COR-L47 (cell line): Measurements from ENCODE around the gene SCLY.

Experiments used
- DNase-seq: peaks from one replicate; lab custom pipeline; 2025; lab: John Stamatoyannopoulos, UW

Gene SCLY

DNA sequence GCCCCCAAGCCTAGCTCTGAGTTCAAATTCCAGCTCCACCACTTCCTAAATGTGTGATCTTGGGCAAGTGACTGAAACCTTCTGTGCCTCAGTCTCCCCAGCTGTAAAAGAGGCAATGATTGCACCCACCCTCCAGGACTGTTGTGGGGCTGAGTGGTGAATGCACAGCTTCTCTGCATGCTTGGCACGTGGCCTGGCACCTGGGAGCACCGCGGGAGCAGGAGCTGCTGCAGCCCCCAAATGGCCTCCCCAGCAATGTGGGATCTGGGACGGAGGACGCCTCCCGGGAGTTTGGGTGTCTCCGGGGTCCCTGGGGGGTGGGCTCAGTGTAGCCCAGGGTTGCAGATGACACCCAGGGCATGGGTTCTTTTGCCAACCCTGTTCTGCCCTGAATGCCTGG lies 79.2 kb downstream of the SCLY start:
- DNase-seq: no peak

DNA sequence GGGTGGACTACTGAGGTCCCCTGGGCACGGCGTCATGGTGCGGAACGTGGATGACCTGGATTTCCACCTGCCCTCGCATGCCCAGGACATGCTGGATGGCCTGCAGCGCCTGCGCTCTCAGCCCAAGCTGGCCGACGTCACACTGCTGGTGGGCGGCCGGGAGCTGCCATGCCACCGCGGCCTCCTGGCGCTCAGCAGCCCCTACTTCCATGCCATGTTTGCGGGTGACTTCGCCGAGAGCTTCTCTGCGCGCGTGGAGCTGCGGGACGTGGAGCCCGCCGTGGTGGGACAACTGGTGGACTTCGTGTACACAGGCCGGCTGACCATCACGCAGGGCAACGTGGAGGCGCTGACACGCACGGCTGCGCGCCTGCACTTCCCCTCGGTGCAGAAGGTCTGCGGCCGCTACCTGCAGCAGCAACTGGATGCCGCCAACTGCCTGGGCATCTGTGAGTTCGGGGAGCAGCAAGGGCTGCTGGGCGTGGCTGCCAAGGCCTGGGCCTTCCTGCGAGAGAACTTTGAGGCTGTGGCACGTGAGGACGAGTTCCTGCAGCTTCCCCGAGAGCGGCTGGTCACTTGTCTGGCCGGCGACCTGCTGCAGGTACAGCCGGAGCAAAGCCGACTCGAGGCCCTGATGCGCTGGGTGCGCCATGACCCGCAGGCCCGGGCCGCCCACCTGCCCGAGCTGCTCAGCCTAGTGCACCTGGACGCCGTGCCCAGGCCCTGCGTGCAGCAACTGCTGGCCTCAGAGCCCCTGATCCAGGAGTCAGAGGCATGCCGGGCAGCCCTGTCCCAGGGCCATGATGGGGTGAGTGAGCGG lies 80.1 kb downstream of the SCLY start:
- DNase-seq: no peak

DNA sequence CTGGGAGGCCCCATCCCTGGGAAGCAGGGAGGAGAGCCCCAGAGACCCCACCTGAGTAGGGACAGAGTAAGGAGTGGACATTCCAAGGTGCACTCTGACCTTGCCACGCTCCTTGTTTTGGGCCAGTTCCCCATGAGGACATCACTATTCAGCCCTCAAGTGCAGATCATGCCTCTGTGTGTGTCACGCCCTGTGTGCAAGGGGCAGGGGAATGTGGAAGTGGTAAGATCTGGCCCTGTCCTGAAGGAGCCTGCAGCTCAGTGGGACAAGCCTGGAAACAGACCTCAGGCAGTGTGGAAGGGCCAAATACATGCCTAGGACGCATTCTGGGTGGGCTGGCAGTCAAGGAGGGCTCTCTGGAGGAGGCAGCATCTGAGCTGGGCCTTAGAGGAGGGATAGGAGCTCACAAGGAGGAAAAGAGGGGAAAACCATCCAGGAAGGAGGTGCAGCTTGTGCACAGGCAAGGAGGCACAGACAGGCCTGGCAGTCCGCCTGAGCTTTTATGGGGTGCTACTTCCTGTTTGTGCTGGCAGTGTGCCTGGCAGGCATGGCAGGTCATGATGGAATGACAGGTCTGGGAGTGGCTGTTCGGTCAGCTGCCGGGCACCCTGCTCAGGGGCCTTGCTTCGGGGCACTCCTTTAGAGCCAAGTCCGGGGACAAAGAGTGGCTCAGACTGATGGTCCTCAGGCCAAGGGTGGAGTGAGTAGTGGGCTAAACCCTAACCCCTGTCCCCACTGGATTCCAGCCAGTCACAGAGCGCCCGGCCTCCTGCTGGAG lies 80.9 kb downstream of the SCLY start:
- no peak for DNase-seq

DNA sequence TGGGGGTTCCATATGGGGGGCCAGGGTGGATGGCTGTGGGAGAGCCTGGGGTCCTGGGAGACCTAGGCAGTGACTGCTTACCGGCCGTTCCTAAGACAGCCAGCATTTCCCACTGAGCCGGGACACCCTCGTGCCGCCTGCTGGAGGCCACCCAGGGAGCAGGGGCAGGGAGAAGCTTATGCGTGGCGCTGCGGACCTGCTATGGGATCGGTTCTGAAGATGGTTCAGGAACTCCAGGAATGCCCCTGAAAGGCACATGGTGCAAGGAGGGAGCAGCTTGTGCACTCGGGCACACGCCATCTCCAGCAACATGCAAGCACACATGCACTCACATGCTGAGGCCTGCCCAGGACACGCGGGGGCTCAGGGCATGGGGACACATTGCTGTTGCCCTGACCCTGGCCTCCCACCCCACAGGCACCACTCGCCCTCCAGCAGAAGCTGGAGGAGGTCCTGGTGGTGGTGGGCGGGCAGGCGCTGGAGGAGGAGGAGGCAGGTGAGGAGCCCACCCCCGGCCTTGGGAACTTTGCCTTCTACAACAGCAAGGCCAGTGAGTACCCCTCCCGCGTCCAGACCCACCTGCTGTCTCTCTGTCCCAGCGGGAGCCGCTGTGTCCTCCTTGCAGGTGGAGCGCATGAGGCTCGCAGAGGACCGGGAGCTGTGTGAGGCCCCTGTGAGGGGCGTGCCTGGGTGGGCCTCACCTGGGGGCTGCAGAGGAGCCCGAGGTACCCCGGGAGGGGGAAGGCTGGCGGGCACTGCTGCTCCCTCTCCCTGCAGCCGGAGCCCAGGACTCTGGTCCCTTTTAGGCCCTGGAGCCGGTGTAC lies 81.8 kb downstream of the SCLY start:
- no peak for DNase-seq

DNA sequence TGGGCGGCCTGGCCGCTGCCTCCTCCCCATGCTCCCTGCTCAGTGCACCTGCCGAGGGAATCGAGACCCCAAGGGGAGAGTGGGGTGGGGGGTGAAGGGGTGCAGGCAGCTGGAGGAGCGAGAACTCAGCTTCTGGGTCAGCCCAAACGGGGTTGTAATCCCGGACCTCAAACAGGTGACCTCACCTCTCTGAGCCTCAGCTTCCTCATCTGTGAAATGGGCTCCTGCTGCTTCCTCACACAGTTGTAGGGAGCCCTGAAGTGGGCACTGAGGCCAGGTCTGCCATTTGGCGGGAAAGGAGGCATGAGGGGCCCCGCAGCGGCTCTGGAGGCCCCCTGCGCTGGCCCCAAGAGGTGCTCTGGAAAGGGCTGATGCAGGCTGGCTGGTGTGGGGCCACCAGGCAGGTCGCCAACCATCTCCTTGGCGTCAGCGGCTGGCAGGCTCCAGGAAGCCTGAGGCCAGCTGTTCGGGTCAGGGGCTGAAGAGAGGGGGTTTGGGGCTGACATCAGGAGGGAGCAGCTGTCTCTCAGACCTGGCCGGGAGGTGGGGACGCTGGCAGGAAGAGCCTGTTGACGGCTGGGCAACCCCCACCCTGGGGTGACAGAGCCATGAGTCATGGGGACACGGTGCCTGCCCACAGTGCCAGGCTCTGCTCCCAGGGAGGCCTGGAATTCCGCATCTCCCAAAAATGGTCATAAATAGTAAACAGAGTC lies 82.6 kb downstream of the SCLY start:
- no peak for DNase-seq

DNA sequence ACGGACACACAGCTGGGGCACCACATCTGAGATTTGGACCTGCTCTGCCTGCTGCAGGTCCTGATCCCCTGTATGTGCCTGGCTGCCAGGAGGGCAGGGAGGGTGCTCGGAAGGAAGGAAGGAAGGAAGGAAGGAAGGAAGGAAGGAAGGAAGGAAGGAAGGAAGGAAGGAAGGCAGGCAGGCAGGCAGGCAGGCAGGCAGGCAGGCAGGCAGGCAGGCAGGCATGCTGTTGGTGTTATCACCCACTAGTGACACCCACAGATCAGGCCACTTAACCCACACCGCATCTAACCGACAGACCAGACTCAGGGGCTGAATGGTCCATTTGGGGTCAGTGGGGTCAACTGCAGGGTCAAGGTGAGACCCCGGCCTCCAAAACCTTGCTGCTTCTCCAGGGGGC lies 83.5 kb downstream of the SCLY start:
- DNase-seq: no peak

DNA sequence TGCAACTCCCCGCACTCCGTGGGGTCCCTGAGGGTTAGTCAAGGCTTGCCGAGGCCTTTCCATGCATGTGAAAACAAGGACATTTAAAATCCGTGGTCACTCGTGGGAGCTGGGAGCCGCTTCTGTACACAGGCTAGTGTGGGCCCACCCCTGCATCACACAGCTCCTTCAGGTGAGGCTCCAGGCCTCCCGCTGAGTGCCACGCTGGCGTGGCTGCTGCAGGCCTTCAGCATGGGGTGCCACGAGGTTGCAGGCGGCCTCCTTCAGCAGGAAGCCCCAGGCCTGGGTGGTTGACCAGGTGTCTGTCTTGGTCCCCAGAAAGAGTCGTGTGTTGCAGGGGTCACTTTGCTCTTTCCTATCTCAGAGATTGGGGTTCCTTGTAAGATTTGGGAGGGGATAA lies 84.2 kb downstream of the SCLY start:
- DNase-seq: no peak

DNA sequence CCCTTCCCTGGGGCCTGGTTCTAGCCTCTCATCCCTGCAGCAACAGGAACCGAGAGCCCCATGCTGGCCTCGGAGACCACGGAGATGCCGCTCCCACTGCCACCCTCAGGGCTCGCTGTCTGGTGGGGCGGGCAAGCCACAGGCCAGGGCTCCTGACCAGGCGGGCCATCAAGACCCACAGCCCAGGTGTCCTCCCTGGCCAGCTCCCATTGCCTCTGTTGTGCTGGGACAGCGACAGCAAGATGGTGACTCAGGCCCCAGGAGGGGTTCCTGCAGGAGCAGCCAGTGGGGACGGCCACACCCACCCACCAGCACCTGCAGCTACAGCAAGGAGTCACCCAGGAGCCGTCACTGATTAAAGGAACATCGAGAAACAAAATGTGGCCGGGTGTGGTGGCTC lies 85.0 kb downstream of the SCLY start:
- DNase-seq: no peak

DNA sequence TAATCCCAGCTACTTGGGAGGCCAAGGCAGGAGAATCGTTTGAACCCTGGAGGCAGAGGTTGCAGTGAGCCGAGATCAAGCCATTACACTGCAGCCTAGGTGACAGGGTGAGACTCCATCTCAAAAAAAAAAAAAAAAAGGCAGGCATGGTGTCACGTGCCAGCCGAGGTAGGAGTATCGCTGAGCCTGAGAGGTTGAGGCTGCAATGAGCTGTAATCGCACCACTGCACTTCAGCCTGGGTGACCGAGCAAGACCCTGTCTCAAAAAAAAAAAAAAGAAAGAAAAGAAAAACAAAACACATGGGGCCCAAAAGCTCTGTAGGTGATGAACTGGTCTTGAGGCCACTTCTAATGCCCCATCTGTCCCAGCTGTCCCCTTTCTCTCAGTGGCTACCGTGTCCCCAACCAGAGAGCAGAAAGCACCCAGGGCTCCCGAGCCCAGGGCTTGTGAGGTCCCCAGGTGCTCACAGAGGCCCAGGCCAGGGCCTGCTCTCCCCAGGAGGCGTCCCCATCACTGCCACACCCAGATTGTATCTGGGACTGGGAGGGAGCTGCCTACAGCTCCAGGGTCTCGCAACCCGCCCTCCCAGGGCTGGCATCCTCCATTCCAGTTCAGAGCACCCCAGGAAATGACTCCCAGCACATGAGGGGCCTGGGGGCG lies 86.2 kb downstream of the SCLY start:
- no peak for DNase-seq

DNA sequence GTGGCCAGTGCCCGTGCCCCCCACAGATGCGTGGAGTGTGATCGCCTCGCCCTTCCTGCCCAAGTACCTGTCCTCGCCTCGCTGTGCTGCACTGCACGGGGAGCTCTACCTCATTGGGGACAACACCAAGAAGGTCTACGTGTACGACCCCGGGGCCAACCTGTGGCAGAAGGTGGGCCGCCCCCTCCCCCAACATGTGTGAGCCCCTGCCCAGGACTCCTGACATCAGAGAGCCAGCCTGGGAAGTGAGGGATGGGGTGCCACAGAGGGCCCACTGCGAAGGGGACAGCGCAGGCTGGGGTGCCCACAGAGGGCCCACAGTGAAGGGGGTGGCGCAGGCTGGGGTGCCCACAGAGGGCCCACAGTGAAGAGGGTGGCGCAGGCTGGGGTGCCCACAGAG lies 88.2 kb downstream of the SCLY start:
- DNase-seq: no peak
